Measurements from ENCODE around the gene GAB3. TPM values are rescaled to one million over a fixed set of nuclear protein-coding genes. Genes with fewer than 3 reads are reported as not detected.
"Not testable (repeated sequence)": the region's sequence is repeated elsewhere in the genome, so short reads cannot be mapped to it uniquely, and the experiment has no call there.

The GAB3 gene
- total and polyA plus RNA-seq, 4 experiments from 2014 or later: 3.2 to 15.6 (median 10.2) TPM

DNA sequence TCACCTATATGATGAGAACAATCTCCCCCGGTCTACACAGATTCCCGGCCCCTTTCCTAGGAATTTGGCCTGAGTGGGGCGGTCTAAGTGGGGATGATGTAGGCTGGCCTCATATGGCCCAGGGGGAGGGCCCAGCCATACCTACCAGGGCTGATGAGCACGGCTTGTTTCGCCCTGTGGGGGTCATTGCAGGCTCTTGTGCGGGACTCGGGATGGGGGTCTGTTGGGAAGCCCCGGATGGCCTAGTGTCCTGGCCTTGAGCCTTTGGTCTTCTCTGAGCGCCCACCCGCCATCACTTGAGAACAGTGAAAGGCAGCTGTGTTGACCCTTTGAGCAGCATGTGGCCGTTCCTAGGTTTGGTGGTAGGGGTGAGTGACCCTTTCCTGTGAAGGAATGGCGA is 92.7 kb downstream of the GAB3 start:
- Histone ChIP-seq H3K4me1 (ENCODE audit: insufficient read depth, low read length) (no peaks in the 10 kb centered on the region), H3K27ac (ENCODE audit: low read depth, low read length) (no peak overlapping the region), H3K27me3 (ENCODE audit: insufficient read depth, low read length) (no peaks in the 10 kb centered on the region), H3K9me3 (ENCODE audit: control insufficient read depth in 1 of 2, low read length in 2 of 2) (no peaks in the 10 kb centered on the region), H3K4me3 (ENCODE audit: low read length in 2 of 2) (no peak overlapping the region), H3K36me3 (ENCODE audit: insufficient read depth, low read length) (no peaks in the 10 kb centered on the region)
- Mint-ChIP-seq H3K4me1 (peaks cover 0 to 3% (median 1%) of the 10 kb centered on the region in 4 donors), H3K9me3 (peaks cover 0 to 6% (median 0%) of the 10 kb centered on the region in 8 donors), H3K27me3 (no peaks in the 10 kb centered on the region), H3K27ac (no peak overlapping the region), H3K4me3 (no peak overlapping the region), H3K36me3 (no peaks in the 10 kb centered on the region)
- ChIA-PET CTCF (ENCODE audit: partially characterized antibody) (no interaction called here), POLR2A (ENCODE audit: partially characterized antibody) (no interaction called here)
- intact Hi-C loops (cut with micrococcal nuclease): no loop called here
- DNase-seq: no peak

DNA sequence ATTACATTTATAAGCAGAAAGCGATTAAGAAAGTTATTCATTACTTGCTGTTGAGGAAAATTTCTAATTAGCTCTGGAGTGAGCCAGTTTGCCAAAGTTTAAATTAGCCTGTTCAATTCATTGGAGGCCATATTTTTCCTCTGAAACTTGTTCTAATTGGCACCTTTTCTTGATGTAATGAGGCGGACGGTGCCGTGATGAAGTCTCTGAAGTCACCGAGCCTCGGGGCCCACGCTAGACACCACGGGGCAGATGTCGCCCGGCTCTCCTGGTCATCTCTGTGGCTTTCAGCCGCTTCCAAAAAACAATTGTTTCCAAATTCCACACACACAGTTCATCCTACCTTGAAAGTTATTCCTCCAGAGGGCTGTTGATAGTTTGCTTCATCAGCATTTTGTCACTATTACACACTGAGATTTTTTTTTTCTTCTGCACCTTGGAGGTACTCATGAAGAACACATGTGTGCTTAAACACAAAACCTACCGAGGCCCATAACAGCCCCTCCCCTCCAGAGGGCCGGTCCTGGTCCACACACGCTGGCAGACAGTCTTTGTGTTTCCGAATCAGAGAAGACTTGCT is 93.6 kb downstream of the GAB3 start:
- H3K27me3 ChIP-seq (ENCODE audit: insufficient read depth, low read length): no peaks in the 10 kb centered on the region
- no peak overlapping the region for H3K4me3 ChIP-seq (ENCODE audit: low read length in 2 of 2)
- Mint-ChIP-seq H3K4me1 (peaks cover 0 to 3% (median 1%) of the 10 kb centered on the region in 4 donors), H3K27ac (no peak overlapping the region), H3K4me3 (no peak overlapping the region), H3K9me3 (peaks cover 0 to 6% (median 0%) of the 10 kb centered on the region in 8 donors), H3K36me3 (no peaks in the 10 kb centered on the region), H3K27me3 (no peaks in the 10 kb centered on the region)
- H3K9me3 ChIP-seq (ENCODE audit: control insufficient read depth in 1 of 2, low read length in 2 of 2): no peaks in the 10 kb centered on the region
- DNase-seq: no peak
- intact Hi-C loops (cut with micrococcal nuclease): no loop called here
- H3K36me3 ChIP-seq (ENCODE audit: insufficient read depth, low read length): no peaks in the 10 kb centered on the region
- H3K4me1 ChIP-seq (ENCODE audit: insufficient read depth, low read length): no peaks in the 10 kb centered on the region
- no peak overlapping the region for H3K27ac ChIP-seq (ENCODE audit: low read depth, low read length)
- CTCF ChIA-PET (ENCODE audit: partially characterized antibody): no interaction called here
- POLR2A ChIA-PET (ENCODE audit: partially characterized antibody): no interaction called here

DNA sequence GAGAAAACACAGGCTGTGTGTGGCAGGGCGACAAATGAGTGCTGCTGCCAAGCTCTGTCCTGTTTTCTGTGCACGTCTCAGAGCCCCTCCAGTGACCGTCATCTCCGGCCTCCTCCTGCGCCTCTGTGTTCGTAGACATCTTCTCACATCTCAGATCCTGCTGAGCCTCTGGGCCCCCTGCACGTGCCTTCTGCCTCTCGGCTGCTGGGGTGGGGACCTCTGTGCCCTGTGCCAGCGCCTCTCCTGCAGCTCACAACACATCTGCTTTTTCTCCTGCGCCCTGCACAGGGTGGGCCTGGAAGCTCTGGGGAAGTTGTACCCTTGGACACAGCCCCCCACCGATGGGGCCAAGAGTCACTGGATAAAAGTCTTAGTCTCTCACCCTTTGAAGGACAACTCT is 95.1 kb downstream of the GAB3 start:
- POLR2A ChIA-PET (ENCODE audit: partially characterized antibody): no interaction called here
- H3K36me3 Mint-ChIP-seq: no peaks in the 10 kb centered on the region
- Histone ChIP-seq H3K4me3 (ENCODE audit: low read length in 2 of 2) (no peak overlapping the region), H3K9me3 (ENCODE audit: control insufficient read depth in 1 of 2, low read length in 2 of 2) (no peaks in the 10 kb centered on the region), H3K27me3 (ENCODE audit: insufficient read depth, low read length) (no peaks in the 10 kb centered on the region), H3K4me1 (ENCODE audit: insufficient read depth, low read length) (no peaks in the 10 kb centered on the region), H3K36me3 (ENCODE audit: insufficient read depth, low read length) (no peaks in the 10 kb centered on the region), H3K27ac (ENCODE audit: low read depth, low read length) (no peak overlapping the region)
- intact Hi-C loops (cut with micrococcal nuclease): no loop called here
- H3K4me1 Mint-ChIP-seq: no peaks in the 10 kb centered on the region
- no peaks in the 10 kb centered on the region for H3K27me3 Mint-ChIP-seq
- no peak overlapping the region for H3K27ac Mint-ChIP-seq
- peaks cover 0 to 2% (median 0%) of the 10 kb centered on the region in 8 donors for H3K9me3 Mint-ChIP-seq
- no peak for DNase-seq
- CTCF ChIA-PET (ENCODE audit: partially characterized antibody): no interaction called here
- no peak overlapping the region for H3K4me3 Mint-ChIP-seq

GRCh38 chrX:154655346-154655745 is 95.5 kb downstream of the GAB3 start:
- no peaks in the 10 kb centered on the region for H3K36me3 Mint-ChIP-seq
- no peaks in the 10 kb centered on the region for H3K4me1 Mint-ChIP-seq
- no peak for DNase-seq
- peaks cover 0 to 2% (median 0%) of the 10 kb centered on the region in 8 donors for H3K9me3 Mint-ChIP-seq
- Histone ChIP-seq H3K27me3 (ENCODE audit: insufficient read depth, low read length) (no peaks in the 10 kb centered on the region), H3K4me3 (ENCODE audit: low read length in 2 of 2) (no peak overlapping the region), H3K36me3 (ENCODE audit: insufficient read depth, low read length) (no peaks in the 10 kb centered on the region), H3K27ac (ENCODE audit: low read depth, low read length) (no peak overlapping the region), H3K9me3 (ENCODE audit: control insufficient read depth in 1 of 2, low read length in 2 of 2) (no peaks in the 10 kb centered on the region), H3K4me1 (ENCODE audit: insufficient read depth, low read length) (no peaks in the 10 kb centered on the region)
- POLR2A ChIA-PET (ENCODE audit: partially characterized antibody): no interaction called here
- CTCF ChIA-PET (ENCODE audit: partially characterized antibody): no interaction called here
- H3K4me3 Mint-ChIP-seq: no peak overlapping the region
- no peak overlapping the region for H3K27ac Mint-ChIP-seq
- no peaks in the 10 kb centered on the region for H3K27me3 Mint-ChIP-seq
- intact Hi-C loops (cut with micrococcal nuclease): no loop called here

- Histone ChIP-seq H3K4me3 (ENCODE audit: low read length in 2 of 2) (no peak overlapping the region), H3K9me3 (ENCODE audit: control insufficient read depth in 1 of 2, low read length in 2 of 2) (no peaks in the 10 kb centered on the region), H3K27ac (ENCODE audit: low read depth, low read length) (no peak overlapping the region), H3K4me1 (ENCODE audit: insufficient read depth, low read length) (no peaks in the 10 kb centered on the region), H3K27me3 (ENCODE audit: insufficient read depth, low read length) (no peaks in the 10 kb centered on the region), H3K36me3 (ENCODE audit: insufficient read depth, low read length) (no peaks in the 10 kb centered on the region)
- intact Hi-C loops (cut with micrococcal nuclease): no loop called here
- Mint-ChIP-seq H3K4me1 (no peaks in the 10 kb centered on the region), H3K36me3 (no peaks in the 10 kb centered on the region), H3K27ac (no peak overlapping the region), H3K4me3 (no peak overlapping the region), H3K27me3 (no peaks in the 10 kb centered on the region), H3K9me3 (peaks cover 0 to 2% (median 0%) of the 10 kb centered on the region in 8 donors)
- ChIA-PET POLR2A (ENCODE audit: partially characterized antibody) (no interaction called here), CTCF (ENCODE audit: partially characterized antibody) (no interaction called here)
- DNase-seq: no peak
Observed at GRCh38 chrX:154654925-154655324, 96.0 kb downstream of the GAB3 start.

DNA sequence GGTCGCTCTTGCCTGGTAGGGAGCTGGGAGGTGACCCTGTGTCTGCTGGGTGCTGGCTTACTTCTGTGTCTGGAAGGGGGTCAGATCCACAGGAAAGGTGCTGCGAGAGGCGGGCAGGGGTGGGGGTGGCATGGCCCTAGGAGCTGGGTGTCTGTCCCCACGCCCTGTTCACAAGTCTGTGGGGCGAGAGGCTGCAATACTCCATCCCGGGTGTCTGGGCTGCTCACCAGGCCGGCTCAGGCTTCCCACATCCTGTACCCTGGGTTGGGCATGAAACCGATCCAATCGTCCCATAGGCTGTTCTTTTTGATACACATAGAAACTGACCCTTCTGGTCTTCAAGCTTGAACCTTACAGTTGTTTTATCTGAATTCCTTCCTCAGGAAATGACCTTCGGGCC is 96.5 kb downstream of the GAB3 start:
- H3K27me3 ChIP-seq (ENCODE audit: insufficient read depth, low read length): no peaks in the 10 kb centered on the region
- intact Hi-C loops (cut with micrococcal nuclease): no loop called here
- Mint-ChIP-seq H3K36me3 (no peaks in the 10 kb centered on the region), H3K9me3 (peaks cover 0 to 2% (median 0%) of the 10 kb centered on the region in 8 donors), H3K27ac (no peak overlapping the region), H3K27me3 (no peaks in the 10 kb centered on the region), H3K4me3 (no peak overlapping the region), H3K4me1 (no peaks in the 10 kb centered on the region)
- H3K4me3 ChIP-seq (ENCODE audit: low read length in 2 of 2): no peak overlapping the region
- no peak overlapping the region for H3K27ac ChIP-seq (ENCODE audit: low read depth, low read length)
- no peak for DNase-seq
- ChIA-PET POLR2A (ENCODE audit: partially characterized antibody) (no interaction called here), CTCF (ENCODE audit: partially characterized antibody) (no interaction called here)
- H3K9me3 ChIP-seq (ENCODE audit: control insufficient read depth in 1 of 2, low read length in 2 of 2): no peaks in the 10 kb centered on the region
- H3K36me3 ChIP-seq (ENCODE audit: insufficient read depth, low read length): no peaks in the 10 kb centered on the region
- no peaks in the 10 kb centered on the region for H3K4me1 ChIP-seq (ENCODE audit: insufficient read depth, low read length)

- intact Hi-C loops (cut with micrococcal nuclease); H3K27ac Mint-ChIP-seq; H3K27me3 Mint-ChIP-seq; H3K4me3 ChIP-seq (ENCODE audit: low read length in 2 of 2); H3K36me3 Mint-ChIP-seq; H3K27ac ChIP-seq (ENCODE audit: low read depth, low read length); CTCF ChIA-PET (ENCODE audit: partially characterized antibody); H3K36me3 ChIP-seq (ENCODE audit: insufficient read depth, low read length); DNase-seq; H3K4me3 Mint-ChIP-seq; H3K9me3 Mint-ChIP-seq; H3K9me3 ChIP-seq (ENCODE audit: control insufficient read depth in 1 of 2, low read length in 2 of 2); H3K4me1 Mint-ChIP-seq; H3K27me3 ChIP-seq (ENCODE audit: insufficient read depth, low read length); POLR2A ChIA-PET (ENCODE audit: partially characterized antibody); H3K4me1 ChIP-seq (ENCODE audit: insufficient read depth, low read length): not testable (repeated sequence)
Observed at GRCh38 chrX:154653413-154653812, 97.5 kb downstream of the GAB3 start, which contains the start of gene CTAG2. CTAG2 (minus strand) TSS chrX:154653579; CDS start chrX:154653515, 64 bp downstream.

GRCh38 chrX:154653048-154653401 is 97.9 kb downstream of the GAB3 start:
- CTCF ChIA-PET (ENCODE audit: partially characterized antibody): no interaction called here

More at GRCh38 chrX:154653048-154653401, 97.9 kb downstream of the GAB3 start:
- H3K9me3 Mint-ChIP-seq: no peaks in the 10 kb centered on the region
- H3K36me3 ChIP-seq (ENCODE audit: insufficient read depth, low read length): no peaks in the 10 kb centered on the region
- DNase-seq: no peak
- intact Hi-C loops (cut with micrococcal nuclease): no loop called here
- H3K27me3 ChIP-seq (ENCODE audit: insufficient read depth, low read length): no peaks in the 10 kb centered on the region
- no peak overlapping the region for H3K4me3 ChIP-seq (ENCODE audit: low read length in 2 of 2)
- no peaks in the 10 kb centered on the region for H3K4me1 Mint-ChIP-seq
- no peaks in the 10 kb centered on the region for H3K4me1 ChIP-seq (ENCODE audit: insufficient read depth, low read length)
- no peaks in the 10 kb centered on the region for H3K27me3 Mint-ChIP-seq
- POLR2A ChIA-PET (ENCODE audit: partially characterized antibody): no interaction called here
- no peak overlapping the region for H3K27ac Mint-ChIP-seq
- no peak overlapping the region for H3K4me3 Mint-ChIP-seq
- H3K27ac ChIP-seq (ENCODE audit: low read depth, low read length): no peak overlapping the region
- no peaks in the 10 kb centered on the region for H3K36me3 Mint-ChIP-seq
- H3K9me3 ChIP-seq (ENCODE audit: control insufficient read depth in 1 of 2, low read length in 2 of 2): no peaks in the 10 kb centered on the region

Data from CD4-positive, alpha-beta memory T cell (primary cell).